Sciatic nerve (tissue), 2 donors: ENCODE results near the gene MEP1B. TPM values are rescaled to one million over a fixed set of nuclear protein-coding genes. Genes with fewer than 3 reads are reported as not detected.
"Not testable (repeated sequence)": the region's sequence is repeated elsewhere in the genome, so short reads cannot be mapped to it uniquely, and the experiment has no call there.

Experiments used
- ATAC-seq: fragments of 200-7000 bp; cut with Tn5 transposase; one replicate; pipeline ENCODE4 v1.9.1; 2020; ENCODE audit warnings: mild to moderate bottlenecking, moderate library complexity
- DNase-seq: peaks from one replicate; pipeline ENCODE4 v3.0.0-alpha.2; 2020; ENCODE audit warnings: low spot score
- intact Hi-C: fragments of 100-400 bp; cut with DNase I; formaldehyde crosslinking; loops from one replicate; pipeline ENCODE4 v1.14.2; 2022
- total RNA-seq: library from RNA; stranded (reverse); fragmentation: NEBNext Ultra II Directional; extraction: Animal tissue kit (Norgen Biotek cat#: 25700); gene quantifications from one replicate; pipeline ENCODE4 v1.2.1, GENCODE V29; 2021
- donor health status: DM: no; HTN: no; CAD: no.
- donor health status: DM: no; HTN: no; CAD: no.

The MEP1B gene
- total RNA-seq, 1 donor from 2014 or later = not detected

GRCh38 chr18:32201948-32202672 is 12.3 kb downstream of the MEP1B start:
- ATAC-seq (no peak), DNase-seq (no peak)
- intact Hi-C loops = no loop called here

DNA sequence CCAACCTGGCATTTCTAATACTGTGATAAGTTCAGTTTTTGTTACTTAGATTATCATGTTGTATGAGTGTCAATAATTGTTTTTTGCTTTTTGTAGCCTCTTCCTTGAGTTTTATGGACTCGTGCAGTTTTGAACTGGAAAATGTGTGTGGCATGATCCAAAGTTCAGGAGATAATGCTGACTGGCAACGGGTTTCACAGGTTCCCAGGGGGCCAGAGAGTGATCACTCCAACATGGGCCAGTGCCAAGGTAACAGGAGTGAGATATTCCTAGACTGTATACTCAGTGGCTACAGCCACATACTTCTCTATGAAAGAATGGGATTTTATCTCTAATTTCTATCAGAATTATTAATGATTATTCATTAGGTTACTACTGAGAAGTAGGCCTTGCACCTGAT is 18.2 kb downstream of the MEP1B start:
- ATAC-seq = no peak
- intact Hi-C loops = no loop called here
- DNase-seq = no peak

GRCh38 chr18:32208577-32208976 is 18.7 kb downstream of the MEP1B start:
- DNase-seq (no peak), ATAC-seq (no peak)
- intact Hi-C loops = no loop called here

DNA sequence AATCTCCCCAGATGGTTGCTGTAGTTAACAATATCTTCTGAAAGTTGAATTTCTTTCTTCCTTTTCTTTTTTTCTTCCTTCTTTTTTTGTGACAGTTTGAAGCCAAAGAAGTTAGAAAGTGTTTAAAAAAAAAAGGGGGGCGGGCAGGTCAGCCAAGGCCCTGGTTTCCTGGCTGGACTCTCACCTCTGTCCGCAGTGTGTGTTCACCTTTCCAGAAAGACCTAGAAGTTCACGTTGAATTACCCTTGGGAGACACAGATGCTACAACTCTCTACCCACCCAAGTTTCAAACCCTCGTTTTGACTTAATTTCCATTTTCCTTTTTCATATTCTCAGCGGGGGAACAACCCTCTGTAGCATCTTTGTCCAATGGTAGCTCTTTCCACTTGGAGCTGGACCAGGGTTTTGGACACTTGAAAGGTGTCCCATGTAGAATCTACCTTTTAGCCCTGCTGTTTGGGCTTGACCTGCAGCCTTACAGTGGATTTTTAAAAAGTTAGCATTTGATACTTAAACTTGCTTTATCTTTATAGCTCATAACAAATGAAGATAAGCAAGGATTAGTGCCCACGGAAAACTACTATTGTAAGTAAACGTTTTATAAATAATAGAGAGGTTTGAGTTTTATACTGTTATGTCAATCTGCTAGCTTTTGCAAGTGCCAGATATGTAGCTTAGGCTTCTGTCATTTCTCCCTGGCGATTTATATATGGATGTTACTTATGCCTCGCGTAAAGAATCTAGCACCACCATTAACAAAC is 20.0 kb downstream of the MEP1B start:
- no peak for DNase-seq
- intact Hi-C loops = no loop called here
- no peak for ATAC-seq

DNA sequence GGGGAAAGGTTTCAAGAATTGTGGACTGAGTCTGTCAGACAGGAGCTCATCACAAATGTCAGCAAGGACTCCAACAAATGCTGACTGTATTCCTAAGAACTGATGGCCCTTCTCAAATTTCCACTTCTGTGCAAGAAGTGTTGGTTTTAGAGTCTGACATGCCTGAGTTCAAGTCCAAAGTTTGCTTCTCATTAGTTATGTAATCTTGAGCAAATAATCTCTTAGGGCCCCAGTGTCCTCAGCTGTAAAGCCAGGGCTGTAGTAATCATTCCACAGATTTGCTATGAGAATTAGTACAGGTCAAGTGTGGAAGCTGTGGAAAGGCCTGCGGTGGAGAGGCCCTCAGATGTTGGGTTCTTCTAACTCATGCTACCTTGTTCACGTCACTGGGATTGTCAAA is 23.9 kb downstream of the MEP1B start:
- ATAC-seq (no peak), DNase-seq (no peak)
- intact Hi-C loops = no loop called here

DNA sequence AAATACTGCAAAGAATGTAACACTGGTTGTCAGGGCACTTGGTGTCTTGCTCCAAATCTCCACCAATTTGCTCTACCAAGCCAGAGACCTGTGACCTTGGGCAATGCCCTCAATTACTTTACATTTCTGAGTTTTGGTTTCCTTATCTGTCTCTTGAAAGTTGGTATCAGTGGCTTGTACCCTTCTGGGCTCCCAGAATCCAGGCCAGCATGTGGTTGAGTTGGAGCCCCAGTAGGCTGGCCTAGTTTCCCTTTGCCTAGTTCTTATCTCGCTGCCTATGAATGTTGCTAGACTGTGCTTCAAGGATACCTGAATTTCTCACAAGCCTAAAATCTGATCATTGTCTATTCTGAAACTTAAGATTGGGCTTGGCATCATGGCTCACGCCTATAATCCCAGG is 26.6 kb downstream of the MEP1B start:
- no peak for DNase-seq
- intact Hi-C loops = no loop called here
- no peak for ATAC-seq

GRCh38 chr18:32219431-32220018 is 29.7 kb downstream of the MEP1B start:
- ATAC-seq (no peak), DNase-seq (no peak)
- intact Hi-C loops = no loop called here

DNA sequence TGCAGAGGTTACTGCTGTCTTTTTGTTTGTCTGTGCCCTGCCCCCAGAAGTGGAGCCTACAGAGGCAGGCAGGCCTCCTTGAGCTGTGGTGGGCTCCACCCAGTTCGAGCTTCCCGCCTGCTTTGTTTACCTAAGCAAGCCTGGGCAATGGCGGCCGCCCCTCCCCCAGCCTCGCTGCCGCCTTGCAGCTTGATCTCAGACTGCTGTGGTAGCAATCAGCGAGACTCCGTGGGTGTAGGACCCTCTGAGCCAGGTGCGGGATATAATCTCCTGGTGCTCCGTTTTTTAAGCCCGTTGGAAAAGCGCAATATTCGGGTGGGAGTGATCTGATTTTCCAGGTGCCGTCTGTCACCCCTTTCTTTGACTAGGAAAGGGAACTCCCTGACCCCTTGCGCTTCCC is 43.5 kb downstream of the MEP1B start:
- ATAC-seq, DNase-seq, intact Hi-C loops: not testable (repeated sequence)

GRCh38 chr18:32237049-32237448 is 47.2 kb downstream of the MEP1B start:
- no peak for ATAC-seq
- no peak for DNase-seq
- intact Hi-C loops = no loop called here

GRCh38 chr18:32238635-32239268 is 48.9 kb downstream of the MEP1B start:
- ATAC-seq (no peak), DNase-seq (no peak)
- intact Hi-C loops = no loop called here

GRCh38 chr18:32242395-32242794 is 52.6 kb downstream of the MEP1B start:
- intact Hi-C loops = no loop called here
- DNase-seq (no peak), ATAC-seq (no peak)

GRCh38 chr18:32243358-32243757 is 53.5 kb downstream of the MEP1B start:
- intact Hi-C loops = no loop called here
- DNase-seq (no peak), ATAC-seq (no peak)

GRCh38 chr18:32244881-32245280 is 55.0 kb downstream of the MEP1B start:
- ATAC-seq = no peak
- no peak for DNase-seq
- intact Hi-C loops = no loop called here

DNA sequence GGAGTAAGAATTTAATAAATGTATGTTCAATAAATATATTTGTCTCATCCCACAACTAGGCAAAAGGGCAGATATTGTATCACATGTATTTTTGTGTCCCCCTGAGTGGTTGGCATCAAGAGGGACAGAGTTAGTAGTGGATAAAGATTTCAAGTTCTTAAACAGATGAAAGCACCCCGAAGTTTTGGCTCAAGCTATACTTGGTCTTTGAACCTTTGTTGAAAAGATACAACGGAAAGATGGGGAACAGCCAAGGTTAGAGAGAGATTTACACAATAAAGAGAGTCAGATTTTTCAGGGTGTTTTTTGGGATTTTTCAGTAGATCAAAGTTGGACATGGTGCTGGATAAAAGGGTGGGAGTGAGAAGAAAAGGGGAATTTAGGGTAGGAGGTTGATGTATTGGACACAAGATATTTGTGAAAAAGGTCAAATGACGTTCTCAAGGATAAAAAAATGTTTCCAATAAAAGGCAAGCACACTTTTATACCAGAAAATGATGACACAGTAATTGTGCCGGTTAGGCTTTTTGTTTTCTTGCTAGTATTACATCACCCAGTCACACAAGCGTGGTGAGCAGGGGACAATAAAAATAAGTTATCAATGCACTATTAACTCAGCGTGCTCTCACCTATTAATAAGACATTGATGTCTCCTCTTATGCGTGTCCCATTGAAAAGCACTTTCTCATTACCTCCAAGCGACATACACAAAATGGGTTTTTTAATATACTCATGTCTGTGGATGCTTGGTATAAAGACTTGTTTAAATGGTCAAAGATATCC is 59.5 kb downstream of the MEP1B start:
- DNase-seq = no peak
- intact Hi-C loops = no loop called here
- ATAC-seq = no peak

DNA sequence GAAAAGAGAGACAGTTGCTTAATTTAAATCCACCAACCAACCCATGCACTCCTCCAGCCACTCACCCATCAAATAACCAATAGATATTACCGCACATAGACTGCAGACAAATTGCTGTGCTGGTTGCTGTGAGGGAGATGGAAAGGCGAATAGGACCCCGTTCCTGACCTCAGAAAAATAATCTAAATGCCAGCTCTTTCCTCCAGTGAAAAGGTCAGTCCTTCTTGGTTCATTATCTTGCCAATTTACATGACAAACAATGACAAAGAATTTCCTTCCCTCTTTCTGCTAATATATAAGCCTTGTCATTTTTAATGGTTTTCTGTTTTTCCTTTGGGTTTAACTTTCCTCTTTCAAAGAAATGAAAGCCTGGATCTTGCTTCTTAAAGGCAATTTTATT is 61.6 kb downstream of the MEP1B start:
- no peak for DNase-seq
- intact Hi-C loops = no loop called here
- ATAC-seq = no peak

- no peak for ATAC-seq
- intact Hi-C loops = no loop called here
- no peak for DNase-seq
These were observed 62.5 kb downstream of the MEP1B start for GRCh38 chr18:32252141-32252860.

DNA sequence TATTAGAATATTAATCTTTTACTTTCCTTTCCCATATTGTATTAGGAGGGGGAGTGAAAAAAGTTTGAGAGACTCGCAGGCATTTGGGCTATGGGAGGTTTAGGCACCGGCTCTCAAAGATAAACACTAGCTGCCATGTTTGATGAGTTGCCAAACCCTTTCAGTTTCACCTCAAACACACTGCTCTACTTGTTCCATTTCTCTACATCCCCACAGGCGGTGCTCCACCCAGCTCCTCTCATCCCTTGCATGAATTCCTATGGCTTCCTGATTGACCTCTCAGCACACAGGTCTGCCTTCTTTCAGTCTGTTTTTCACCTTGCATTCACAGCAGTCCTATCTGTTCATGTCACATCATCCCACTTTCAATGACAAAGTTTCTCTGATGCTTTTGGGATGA is 65.7 kb downstream of the MEP1B start:
- intact Hi-C loops = no loop called here
- DNase-seq (no peak), ATAC-seq (no peak)

DNA sequence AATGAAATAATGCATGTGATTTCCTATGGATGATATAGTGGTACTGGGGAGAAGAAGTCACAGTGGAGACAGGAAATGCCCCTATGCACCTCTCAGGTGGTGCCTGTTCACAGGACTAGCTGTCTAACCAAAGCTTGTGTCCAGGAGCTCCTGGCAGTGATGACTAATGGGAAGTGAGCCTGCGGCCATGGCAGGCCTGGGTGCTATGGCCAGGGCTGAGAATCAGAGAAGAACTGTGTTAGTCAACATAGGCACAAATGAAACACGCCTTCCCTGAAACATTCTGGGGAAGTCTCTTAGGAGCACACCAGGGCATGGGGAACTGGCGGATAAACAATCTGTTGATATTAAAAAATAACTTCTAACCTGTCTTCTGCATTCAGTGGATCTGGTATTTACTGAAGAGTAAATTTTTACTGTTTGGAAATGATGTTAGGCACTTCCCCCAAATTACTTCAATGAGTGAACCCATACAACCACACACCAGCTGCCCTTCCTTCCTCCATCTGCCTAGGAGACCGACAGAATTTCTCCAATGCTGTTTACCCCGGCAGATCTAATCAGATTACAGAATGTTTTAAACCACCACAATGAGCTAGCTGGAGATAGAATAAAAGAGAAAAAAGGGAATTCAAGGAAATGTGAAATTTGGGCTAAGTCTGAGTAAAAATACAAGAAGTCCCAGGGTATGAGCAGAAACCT is 67.4 kb downstream of the MEP1B start:
- intact Hi-C loops = no loop called here
- ATAC-seq (no peak), DNase-seq (no peak)
